ENCODE measurements around the gene CDH12.

Gene CDH12

DNA sequence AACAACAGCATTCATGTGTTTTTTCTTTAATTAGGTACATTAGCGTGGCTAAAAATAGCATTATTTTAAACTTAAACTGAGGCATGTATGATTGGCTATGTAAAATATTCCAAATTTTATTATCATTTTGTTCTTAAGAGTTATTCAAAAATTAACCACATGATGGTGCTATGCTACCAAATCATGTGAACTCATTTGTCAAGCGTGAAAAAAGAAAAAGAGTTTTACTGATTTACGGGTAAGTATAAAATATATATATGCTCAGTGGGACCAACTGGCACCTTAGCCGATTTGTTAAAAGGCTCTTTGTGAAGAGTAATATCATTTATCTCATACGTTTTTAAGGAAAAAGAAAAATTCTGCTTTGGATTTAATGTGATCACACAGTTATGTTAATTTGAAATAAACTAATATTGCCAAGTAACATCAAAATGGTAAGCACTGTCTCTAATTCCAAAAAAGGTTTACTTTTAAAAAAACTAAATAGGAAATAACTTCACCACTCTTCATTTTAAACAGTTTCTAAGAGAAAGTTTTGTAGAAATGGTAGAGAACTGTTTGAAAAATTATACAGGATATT is 1042.3 kb downstream of the CDH12 start:
- DNase-seq = no peak

GRCh38 chr5:21809611-21810010 is 1043.5 kb downstream of the CDH12 start:
- no peak for DNase-seq

- DNase-seq = no peak
Observed at GRCh38 chr5:21807953-21808352, 1045.2 kb downstream of the CDH12 start.

GRCh38 chr5:21806943-21807342 is 1046.2 kb downstream of the CDH12 start:
- DNase-seq = no peak

DNA sequence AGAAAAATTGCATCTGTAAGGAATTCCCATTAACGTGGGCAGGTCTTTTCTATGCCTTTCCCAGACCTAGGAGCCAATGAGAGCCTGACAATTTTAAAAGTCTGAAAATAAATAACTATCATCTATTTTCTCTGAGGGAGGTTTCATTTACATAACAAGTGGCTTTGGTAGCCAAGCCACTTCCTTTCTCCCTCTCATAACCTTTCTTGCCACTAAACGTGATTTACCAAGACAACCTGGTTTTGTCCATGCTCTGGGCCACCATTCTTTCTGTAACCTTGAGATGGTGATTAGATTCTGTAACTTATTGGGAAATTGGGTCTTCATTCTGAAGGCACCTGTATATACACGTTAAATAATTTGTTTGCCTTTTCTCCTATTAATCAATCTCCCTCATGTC is 1046.9 kb downstream of the CDH12 start:
- DNase-seq = no peak

DNA sequence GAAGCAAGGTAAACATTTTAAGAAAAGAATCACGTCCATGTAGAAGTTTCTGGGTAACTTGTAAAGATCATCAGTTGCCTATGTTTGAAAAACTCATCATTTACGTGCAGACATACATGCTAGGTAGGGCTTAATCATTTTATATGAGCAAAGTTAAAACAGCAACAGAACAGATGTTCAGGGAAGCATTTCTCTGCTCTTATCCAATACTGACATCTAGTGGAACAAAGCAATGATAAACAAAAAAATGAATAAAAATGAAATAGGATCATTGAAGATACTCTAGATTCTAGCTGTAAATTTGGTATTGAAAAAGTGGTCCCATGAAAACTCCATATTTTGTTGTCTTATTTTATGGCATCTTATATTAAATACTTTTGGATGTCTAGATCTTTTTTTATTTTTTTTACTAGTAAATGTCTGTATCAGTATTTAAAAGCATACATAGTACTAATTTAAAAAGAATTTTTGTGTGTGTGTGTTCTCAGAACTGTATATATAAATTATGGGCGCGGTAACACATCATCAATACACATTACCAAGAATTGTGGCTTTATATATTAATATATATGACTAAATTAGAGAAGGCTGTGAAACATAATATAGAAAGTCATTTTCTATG is 1050.2 kb downstream of the CDH12 start:
- no peak for DNase-seq

DNA sequence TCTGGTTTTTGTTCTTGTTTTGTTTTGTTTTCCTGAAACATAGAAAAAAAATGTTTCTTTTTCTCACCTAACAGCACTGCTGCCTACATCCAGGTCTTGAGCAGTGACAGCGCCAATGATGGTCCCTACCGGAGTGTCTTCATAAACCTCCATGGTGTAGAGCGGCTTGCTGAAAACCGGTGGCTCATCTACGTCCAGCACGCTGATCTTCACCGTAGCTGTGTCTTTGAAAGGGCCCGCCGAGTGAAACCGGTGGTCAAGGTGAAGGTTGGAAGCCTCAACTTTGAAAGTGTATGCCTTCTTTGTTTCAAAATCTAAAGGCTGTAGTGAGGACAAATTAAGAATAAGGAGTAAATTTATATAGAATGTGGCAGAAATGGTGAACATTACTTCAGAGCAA is 1051.0 kb downstream of the CDH12 start:
- no peak for DNase-seq

DNA sequence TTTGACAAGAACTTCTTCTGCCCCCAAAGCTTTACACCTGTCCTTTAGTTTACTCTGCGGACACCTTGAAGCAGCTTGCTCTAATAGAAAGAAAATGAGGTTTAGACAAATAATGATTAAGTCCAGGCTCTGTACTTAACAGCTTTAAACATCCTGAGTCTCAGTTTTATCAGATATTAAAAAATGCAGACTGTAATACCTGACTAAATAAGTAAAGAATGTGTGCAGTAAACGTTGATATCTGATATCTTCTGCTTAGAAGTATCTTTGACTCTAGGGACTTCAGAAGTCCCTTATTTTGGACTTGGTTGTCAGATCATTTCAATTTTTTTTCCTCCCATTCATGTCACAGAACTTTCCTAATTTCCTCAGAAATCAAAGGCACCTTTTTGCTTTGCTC is 1060.4 kb downstream of the CDH12 start:
- DNase-seq = no peak

DNA sequence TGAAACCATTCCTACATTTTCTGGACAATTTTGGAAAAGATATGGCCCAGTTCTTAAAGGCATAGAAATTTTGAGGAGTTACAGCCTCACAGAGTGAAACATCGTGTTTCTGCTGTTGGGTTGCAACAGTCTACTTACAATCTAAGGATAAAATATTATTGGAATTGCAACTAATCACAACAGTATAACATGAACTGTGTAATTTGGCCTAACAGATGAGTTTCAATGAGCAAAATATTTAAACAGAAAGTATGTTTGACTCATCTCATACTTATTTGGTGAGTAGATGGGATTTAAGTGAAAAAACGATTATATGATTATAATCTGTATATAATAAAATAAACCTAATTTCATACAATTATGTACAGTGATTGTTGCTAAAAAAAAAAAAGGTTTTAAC is 1061.8 kb downstream of the CDH12 start:
- no peak for DNase-seq

- DNase-seq = no peak
Observed at GRCh38 chr5:21784487-21784886, 1068.7 kb downstream of the CDH12 start.

GRCh38 chr5:21783074-21783679 is 1070.0 kb downstream of the CDH12 start:
- no peak for DNase-seq

DNA sequence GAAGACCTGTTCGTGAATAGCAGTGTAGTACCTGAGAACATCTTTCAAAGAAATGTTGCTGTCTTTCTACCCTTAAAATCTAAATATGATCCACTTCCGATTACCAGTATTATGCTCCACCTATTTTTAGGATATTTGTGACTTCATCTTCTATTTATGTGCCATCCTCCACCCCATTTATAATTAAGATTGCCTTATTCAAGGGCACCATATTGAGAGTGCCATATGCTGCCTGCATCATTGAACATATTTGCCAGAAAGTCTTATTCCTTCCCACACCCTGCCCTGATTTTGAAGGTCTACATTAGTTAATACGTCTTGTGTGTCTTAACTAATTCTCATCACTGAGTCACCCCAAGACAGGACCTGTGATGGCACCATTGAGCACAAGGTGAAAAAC is 1076.7 kb downstream of the CDH12 start:
- DNase-seq = peak in 1 of 14 donors; percentile 73

GRCh38 chr5:21774801-21775200 is 1078.3 kb downstream of the CDH12 start:
- no peak for DNase-seq

DNA sequence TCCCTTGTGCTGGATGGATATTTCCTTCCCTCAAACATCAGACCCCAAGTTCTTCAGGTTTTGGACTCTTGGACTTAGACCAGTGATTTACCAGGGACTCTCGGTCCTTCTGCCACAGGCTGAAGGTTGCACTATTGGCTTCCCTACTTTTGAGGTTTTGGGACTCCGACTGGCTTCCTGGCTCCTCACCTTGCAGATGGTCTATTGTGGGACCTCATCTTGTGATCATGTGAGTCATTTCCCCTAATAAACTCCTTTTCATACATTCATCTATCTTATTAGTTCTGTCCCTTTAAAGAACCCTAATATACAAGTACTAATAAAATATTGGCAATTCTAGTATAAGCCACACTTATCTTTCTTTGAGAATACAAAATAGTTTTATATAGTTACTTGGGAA is 1078.9 kb downstream of the CDH12 start:
- no peak for DNase-seq

DNA sequence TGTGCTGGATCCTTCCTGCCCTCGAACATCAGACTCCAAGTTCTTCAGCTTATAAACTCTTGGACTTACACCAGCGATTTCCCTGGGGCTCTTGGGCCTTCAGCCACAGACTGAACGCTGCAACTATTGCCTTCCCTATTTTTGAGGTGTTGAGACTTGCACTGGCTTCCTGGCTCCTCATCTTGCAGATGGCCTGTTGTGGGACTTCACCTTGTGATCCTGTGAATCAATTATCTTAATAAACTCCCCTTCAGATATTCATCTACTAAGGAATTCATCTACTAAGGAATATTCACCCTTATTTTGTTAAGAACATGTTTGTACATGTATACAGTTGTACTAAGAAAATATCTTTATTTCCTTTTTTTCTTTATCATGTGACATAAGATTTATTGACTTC is 1079.7 kb downstream of the CDH12 start:
- DNase-seq = no peak

GRCh38 chr5:21765406-21765805 is 1087.7 kb downstream of the CDH12 start:
- no peak for DNase-seq

DNA sequence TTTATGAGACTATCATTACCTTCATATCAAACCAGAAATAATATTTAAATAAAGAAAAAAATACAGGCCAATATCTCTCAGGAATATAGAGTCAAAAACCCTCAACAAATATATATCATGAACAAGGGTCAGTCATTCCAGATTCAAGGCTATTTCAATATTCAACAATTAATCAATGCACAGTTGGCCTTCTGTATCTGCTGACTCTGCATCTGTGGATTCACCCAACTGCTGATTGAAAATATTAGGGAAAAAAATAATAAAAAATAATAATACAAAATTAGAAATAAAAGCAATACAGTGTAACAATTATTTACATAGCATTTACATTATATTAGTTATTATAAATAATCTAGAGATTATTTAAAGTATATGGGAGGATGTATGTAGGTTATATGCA is 1114.0 kb downstream of the CDH12 start:
- no peak for DNase-seq

DNA sequence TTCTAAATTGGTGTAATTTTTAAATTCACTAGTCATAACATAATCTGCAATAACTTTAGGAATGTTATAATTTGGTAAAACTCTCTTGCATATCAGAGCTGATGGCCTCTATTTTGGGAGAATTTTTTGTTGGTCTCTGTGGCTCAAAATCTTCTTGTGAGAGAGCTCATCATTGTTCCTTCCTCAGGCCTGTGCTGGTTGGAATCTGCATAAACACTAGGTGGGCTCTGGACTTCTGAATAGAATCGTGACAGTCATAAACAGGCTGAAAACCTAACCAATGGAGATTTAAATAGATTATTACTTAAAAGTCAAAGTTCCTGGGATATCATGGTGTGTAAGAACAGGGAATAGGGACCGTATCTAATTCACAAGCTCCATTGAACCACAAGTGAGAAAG is 1129.6 kb downstream of the CDH12 start:
- DNase-seq = no peak

GRCh38 chr5:21711866-21712758 is 1141.0 kb downstream of the CDH12 start:
- DNase-seq = no peak

- DNase-seq = no peak
Observed at GRCh38 chr5:21709770-21710169, 1143.4 kb downstream of the CDH12 start.

DNA sequence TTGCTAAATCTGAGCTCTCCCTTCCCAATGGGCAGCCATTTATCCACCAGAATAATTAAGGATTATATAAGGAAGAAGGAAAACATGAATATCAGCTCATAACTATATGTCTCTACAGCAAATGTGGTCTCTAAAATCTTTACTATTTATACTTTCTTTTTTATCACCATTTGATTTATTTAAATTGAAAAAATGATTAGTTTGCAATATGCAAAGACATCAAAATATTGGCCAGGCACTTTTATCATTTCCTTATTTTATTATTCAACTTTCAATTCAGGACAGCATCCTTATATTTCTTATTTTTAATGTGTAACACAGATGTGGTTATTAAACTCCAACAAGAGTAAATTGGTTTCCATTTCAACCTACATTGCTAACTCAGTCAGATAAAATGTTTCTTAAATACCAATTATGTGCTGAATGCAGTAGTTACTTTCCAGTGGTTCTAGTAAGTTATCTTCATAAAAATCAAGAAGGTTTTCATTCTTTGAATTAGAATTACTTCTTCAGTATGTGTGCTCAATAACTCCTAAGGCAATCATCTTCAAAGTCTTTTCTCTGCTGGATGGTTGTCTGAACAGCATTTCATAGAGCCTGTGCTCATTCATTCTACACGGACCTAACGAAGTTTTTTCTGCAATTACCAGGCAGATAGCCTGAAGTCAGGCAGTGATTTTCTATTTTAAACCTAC is 1148.0 kb downstream of the CDH12 start:
- DNase-seq = no peak

GRCh38 chr5:21701317-21701716 is 1151.8 kb downstream of the CDH12 start:
- no peak for DNase-seq

All from C1 segment of cervical spinal cord (tissue), 14 donors.